C4-2B (cell line): Measurements from ENCODE around the gene TNFRSF11A.

Source experiments
- CTCF ChIP-seq: fragments of 450-650 bp; conservative IDR thresholded peaks from 2 replicates; pipeline ENCODE4 v1.5.1; 2017; ENCODE audit warnings: mild to moderate bottlenecking
- ZFX ChIP-seq: fragments of 450-650 bp; IDR thresholded peaks from 2 replicates; pipeline ENCODE4 v1.6.1; 2017

GRCh38 chr18:62438402-62438801 is 113.3 kb downstream of the TNFRSF11A start:
- TF ChIP-seq CTCF (no peak), ZFX (no peak)
